GM23248 (cell line): ENCODE data around the gene SPDYE2. TPM values are rescaled to one million over a fixed set of nuclear protein-coding genes. Genes with fewer than 3 reads are reported as not detected.
"Not testable (repeated sequence)": the region's sequence is repeated elsewhere in the genome, so short reads cannot be mapped to it uniquely, and the experiment has no call there.

Source experiments
- DNase-seq: peaks from one replicate; pipeline ENCODE4 v3.0.0-alpha.2; 2015
- H2AFZ ChIP-seq: fragments of 200-600 bp; sonication (generic); 2 replicates; pipeline ENCODE4 v1.6.1; 2016; ENCODE audit warnings: antibody characterized with exemption
- H3F3A ChIP-seq: fragments of 200-600 bp; sonication (generic); 2 replicates; pipeline ENCODE4 v1.6.1; 2016; ENCODE audit warnings: mild to moderate bottlenecking, antibody characterized with exemption, mixed run types; ENCODE audit not compliant: insufficient read depth
- H3K27ac ChIP-seq: fragments of 200-600 bp; sonication (generic); 2 replicates; pipeline ENCODE4 v1.5.1; 2016; ENCODE audit warnings: mild to moderate bottlenecking
- H3K27me3 ChIP-seq: fragments of 200-600 bp; sonication (generic); replicated peaks from 2 replicates; pipeline ENCODE4 v1.6.1; 2016; ENCODE audit warnings: mild to moderate bottlenecking; ENCODE audit not compliant: insufficient read depth
- H3K36me3 ChIP-seq: fragments of 200-600 bp; sonication (generic); 2 replicates; pipeline ENCODE4 v1.6.1; 2016; ENCODE audit warnings: low read depth, mild to moderate bottlenecking
- H3K4me1 ChIP-seq: fragments of 200-600 bp; sonication (generic); 2 replicates; pipeline ENCODE4 v1.6.1; 2016; ENCODE audit warnings: mild to moderate bottlenecking; ENCODE audit not compliant: insufficient read depth
- H3K4me2 ChIP-seq: fragments of 200-600 bp; sonication (generic); one replicate; pipeline ENCODE4 v1.6.1; 2016; ENCODE audit warnings: mild to moderate bottlenecking; ENCODE audit not compliant: unreplicated experiment
- H3K4me3 ChIP-seq: fragments of 200-600 bp; sonication (generic); 2 replicates; pipeline ENCODE4 v1.5.1; 2016; ENCODE audit warnings: mild to moderate bottlenecking
- H3K79me2 ChIP-seq: fragments of 200-600 bp; sonication (generic); 2 replicates; pipeline ENCODE4 v1.6.1; 2016; ENCODE audit warnings: mild to moderate bottlenecking; ENCODE audit not compliant: insufficient read depth
- H3K9ac ChIP-seq: fragments of 200-600 bp; sonication (generic); 2 replicates; pipeline ENCODE4 v1.6.1; 2016; ENCODE audit warnings: mild to moderate bottlenecking
- H3K9me2 ChIP-seq: fragments of 200-600 bp; sonication (generic); 2 replicates; pipeline ENCODE4 v1.6.1; 2016; ENCODE audit warnings: mixed run types, mild to moderate bottlenecking, moderate library complexity; ENCODE audit not compliant: insufficient read depth
- H3K9me3 ChIP-seq: fragments of 200-600 bp; sonication (generic); one replicate; pipeline ENCODE4 v1.6.1; 2017; ENCODE audit warnings: low read depth
- H4K20me1 ChIP-seq: fragments of 200-600 bp; sonication (generic); 2 replicates; pipeline ENCODE4 v1.6.0; 2016; ENCODE audit not compliant: insufficient read depth
- WGBS, 2 experiments: methylation state at CpG; one replicate each; pipeline ENCODE4 v1.1.6; 2015 to 2017; ENCODE audit warnings: low lambda C conversion rate in 2 of 2, low coverage in 1 of 2; ENCODE audit errors: missing lambda C conversion rate in 2 of 2; 5-methylcytosine and 5-hydroxymethylcytosine counted together
- in situ Hi-C: fragments of 300-500 bp; cut with MboI; formaldehyde crosslinking; loops from 2 replicates; pipeline ENCODE4 v1.15.0; 2020
- polyA plus RNA-seq: library from polyadenylated mRNA; unstranded; fragments of >200 nt; fragmentation: Nextera tagmentation; extraction: Ambion mirVana; gene quantifications from 2 replicates; pipeline ENCODE4 v1.2.1, GENCODE V29; 2016
- total RNA-seq: library from RNA; depleted of rRNA; stranded (reverse); fragments of >200 nt; shearing (Covaris generic); gene quantifications from 2 replicates; pipeline ENCODE4 v1.2.3, GENCODE V29; 2014; rRNA removed

Gene SPDYE2
- total RNA-seq (not detected in 2 replicates), polyA plus RNA-seq (0.20 and 0.59 TPM in 2 replicates)

GRCh38 chr7:102550808-102551422, at the start of gene SPDYE2:
TSS of gene SPDYE2 (plus strand) at chr7:102551226. CDS start at chr7:102553256, 2,030 bp downstream.
- H3K9me2 ChIP-seq, H3K27me3 ChIP-seq, H3K4me2 ChIP-seq, DNase-seq, H3K9ac ChIP-seq, H4K20me1 ChIP-seq, H3K79me2 ChIP-seq, H3K27ac ChIP-seq, H3K4me1 ChIP-seq, H3F3A ChIP-seq, in situ Hi-C loops, H3K36me3 ChIP-seq, H3K4me3 ChIP-seq, H2AFZ ChIP-seq, H3K9me3 ChIP-seq: not testable (repeated sequence)
- WGBS, 2 experiments: no CpG with 5 or more reads among the region's 6 CpGs

DNA sequence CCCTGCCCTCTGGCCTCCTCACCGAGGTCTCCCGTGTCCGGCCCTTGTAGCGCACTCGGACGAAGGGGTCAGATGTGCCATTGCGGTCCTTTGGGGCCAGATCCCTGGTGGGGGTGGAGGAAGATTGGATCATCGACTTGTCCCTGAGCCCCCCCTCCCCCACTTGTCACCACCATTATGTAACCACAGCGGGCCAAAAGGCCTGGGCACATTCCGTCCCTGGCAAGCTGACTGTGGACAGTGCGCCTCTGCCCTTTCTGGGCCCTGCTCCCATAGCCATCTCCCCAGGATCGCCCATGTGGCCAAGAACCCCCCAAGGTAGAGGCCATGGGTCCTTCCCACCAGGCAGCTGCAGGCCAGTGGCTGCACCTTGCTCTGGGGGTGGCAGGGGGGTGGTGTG, 47.9 kb upstream of the SPDYE2 start:
- H3K9me2 ChIP-seq, H3F3A ChIP-seq, in situ Hi-C loops, H4K20me1 ChIP-seq, H3K36me3 ChIP-seq, H3K9me3 ChIP-seq, H3K79me2 ChIP-seq, H3K9ac ChIP-seq, H2AFZ ChIP-seq, DNase-seq, H3K4me3 ChIP-seq, H3K4me2 ChIP-seq, H3K4me1 ChIP-seq, H3K27me3 ChIP-seq, H3K27ac ChIP-seq: not testable (repeated sequence)
- no CpG with 5 or more reads among the region's 12 CpGs for WGBS, 2 experiments

DNA sequence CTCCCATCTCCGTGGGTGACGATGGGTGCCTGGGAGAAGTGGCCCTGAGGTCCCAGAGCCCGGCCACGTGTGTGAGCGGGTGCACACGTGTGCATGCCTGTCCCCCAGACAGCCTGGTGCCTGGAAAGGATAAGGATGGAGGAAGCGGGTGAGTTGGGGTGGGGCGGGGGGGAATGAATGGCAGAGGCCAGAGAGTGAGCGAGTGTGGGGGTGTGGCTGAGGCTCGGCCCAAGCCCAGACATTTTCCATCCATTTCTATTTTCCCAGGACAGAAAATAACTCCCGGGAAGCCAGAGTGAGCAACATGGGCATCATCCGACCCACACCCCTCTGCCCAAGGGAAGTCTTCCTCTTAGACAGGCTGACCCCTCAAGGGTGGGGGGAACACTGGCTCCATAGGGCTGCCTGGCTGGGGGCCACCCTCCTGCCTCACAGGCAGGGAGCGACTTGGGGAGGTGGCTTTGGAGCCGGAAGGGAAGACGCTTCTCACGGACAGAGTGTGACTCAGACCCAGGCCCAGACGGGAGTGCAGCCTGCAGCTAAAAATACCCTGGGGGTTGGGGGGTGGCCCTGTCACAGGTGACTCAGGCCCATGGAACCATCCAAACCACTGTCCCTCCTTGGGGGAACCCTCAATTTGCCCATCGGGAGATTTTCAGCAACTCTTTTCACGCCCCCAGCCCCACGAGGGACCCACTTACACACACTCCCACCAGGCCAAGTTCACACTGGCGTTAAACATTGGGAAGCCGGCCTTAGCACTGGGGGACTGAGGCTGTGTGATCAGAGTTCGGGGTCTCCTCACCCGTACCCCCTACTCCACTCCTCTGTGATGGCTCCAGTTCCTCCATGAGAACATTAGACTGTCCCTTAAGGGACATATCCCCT, 45.5 kb upstream of the SPDYE2 start:
- H3K9ac ChIP-seq, H3K36me3 ChIP-seq, H3K4me2 ChIP-seq, H3K79me2 ChIP-seq, H3K27me3 ChIP-seq, H2AFZ ChIP-seq, in situ Hi-C loops, H4K20me1 ChIP-seq, H3K4me1 ChIP-seq, H3K9me3 ChIP-seq, DNase-seq, H3F3A ChIP-seq, H3K9me2 ChIP-seq, H3K4me3 ChIP-seq: not testable (repeated sequence)
- WGBS, 2 experiments: 52 to 60% methylated on average over 3 to 4 of the region's 24 CpGs
- H3K27ac ChIP-seq: peak overlapping the region; percentile 33

- WGBS, 2 experiments: 92% methylated on average over 2 of the region's 8 CpGs; no CpG with 5 or more reads in 1 of the 2 experiments
Observed at GRCh38 chr7:102507410-102508088, 43.5 kb upstream of the SPDYE2 start.

GRCh38 chr7:102510575-102510974, 40.5 kb upstream of the SPDYE2 start:
- H3K4me2 ChIP-seq, H3K4me3 ChIP-seq, H3K36me3 ChIP-seq, H3K9me3 ChIP-seq, H2AFZ ChIP-seq, DNase-seq, in situ Hi-C loops, H3K79me2 ChIP-seq, H4K20me1 ChIP-seq, H3K9me2 ChIP-seq, H3F3A ChIP-seq, H3K4me1 ChIP-seq, H3K27me3 ChIP-seq, H3K9ac ChIP-seq, H3K27ac ChIP-seq: not testable (repeated sequence)
- 25 to 47% methylated on average over 3 to 6 of the region's 8 CpGs for WGBS, 2 experiments

More at GRCh38 chr7:102507410-102508088, 43.5 kb upstream of the SPDYE2 start:
- H3K79me2 ChIP-seq, H3F3A ChIP-seq, H3K4me2 ChIP-seq, H2AFZ ChIP-seq, H4K20me1 ChIP-seq, H3K27me3 ChIP-seq, H3K36me3 ChIP-seq, H3K4me1 ChIP-seq, H3K9me3 ChIP-seq, DNase-seq, in situ Hi-C loops, H3K4me3 ChIP-seq, H3K27ac ChIP-seq, H3K9ac ChIP-seq, H3K9me2 ChIP-seq: not testable (repeated sequence)

DNA sequence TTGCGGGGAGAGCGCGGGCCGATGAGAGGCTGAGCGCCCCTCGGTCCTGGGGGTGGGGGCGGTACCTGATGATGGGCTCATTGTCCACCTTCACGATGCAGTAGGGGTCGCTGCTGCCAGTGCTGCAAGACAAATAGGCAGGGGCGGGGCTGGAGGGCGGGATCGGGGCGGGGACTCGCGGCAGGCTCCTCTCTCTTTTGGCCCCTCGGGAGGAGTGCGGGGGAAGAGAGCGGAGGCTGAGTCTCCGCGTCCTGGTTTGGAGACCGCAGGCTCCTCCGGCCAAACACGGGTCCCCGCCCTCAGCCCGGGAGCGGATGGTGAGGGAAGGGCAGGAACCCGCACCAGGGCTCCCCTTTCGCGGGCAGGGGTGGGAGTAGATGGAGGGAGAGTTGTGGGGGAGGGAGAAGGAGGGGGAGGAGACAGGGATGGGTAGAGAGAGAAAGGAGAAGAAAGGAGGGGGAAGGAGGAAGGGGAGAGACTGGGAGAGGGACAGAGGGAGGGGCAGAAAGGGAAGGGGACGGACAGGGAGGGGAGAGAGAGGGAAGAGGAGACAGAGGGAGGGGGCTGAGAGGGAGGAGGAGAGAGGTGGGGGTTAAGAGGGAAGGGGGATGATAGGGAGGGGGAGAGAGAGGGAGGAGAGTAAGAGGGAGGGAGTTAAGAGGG, 39.0 kb upstream of the SPDYE2 start:
- H3K4me3 ChIP-seq, H3K36me3 ChIP-seq, H3K9ac ChIP-seq, DNase-seq, H3K27me3 ChIP-seq, H3K4me2 ChIP-seq, H3K27ac ChIP-seq, H4K20me1 ChIP-seq, H3K9me2 ChIP-seq, in situ Hi-C loops, H3K9me3 ChIP-seq, H2AFZ ChIP-seq, H3K4me1 ChIP-seq, H3K79me2 ChIP-seq, H3F3A ChIP-seq: not testable (repeated sequence)
- no CpG with 5 or more reads among the region's 30 CpGs for WGBS, 2 experiments

GRCh38 chr7:102512642-102513221, 38.3 kb upstream of the SPDYE2 start:
- H3K4me3 ChIP-seq, H3K4me2 ChIP-seq, H2AFZ ChIP-seq, H3K9ac ChIP-seq, H3K9me2 ChIP-seq, H3K79me2 ChIP-seq, H3K9me3 ChIP-seq, H3K4me1 ChIP-seq, in situ Hi-C loops, H3K36me3 ChIP-seq, H3K27me3 ChIP-seq, H3F3A ChIP-seq, H4K20me1 ChIP-seq, H3K27ac ChIP-seq: not testable (repeated sequence)
- WGBS, 2 experiments: 66 to 100% methylated on average over 1 to 4 of the region's 5 CpGs
- peak; percentile 7 for DNase-seq
